ENCODE results near the gene SOX1. TPM values are rescaled to one million over a fixed set of nuclear protein-coding genes. Genes with fewer than 3 reads are reported as not detected.

SOX1 gene
- total and polyA plus RNA-seq, 7 donors, result under 0.01 to 0.36 (median 0.01) TPM; not detected in 4

DNA sequence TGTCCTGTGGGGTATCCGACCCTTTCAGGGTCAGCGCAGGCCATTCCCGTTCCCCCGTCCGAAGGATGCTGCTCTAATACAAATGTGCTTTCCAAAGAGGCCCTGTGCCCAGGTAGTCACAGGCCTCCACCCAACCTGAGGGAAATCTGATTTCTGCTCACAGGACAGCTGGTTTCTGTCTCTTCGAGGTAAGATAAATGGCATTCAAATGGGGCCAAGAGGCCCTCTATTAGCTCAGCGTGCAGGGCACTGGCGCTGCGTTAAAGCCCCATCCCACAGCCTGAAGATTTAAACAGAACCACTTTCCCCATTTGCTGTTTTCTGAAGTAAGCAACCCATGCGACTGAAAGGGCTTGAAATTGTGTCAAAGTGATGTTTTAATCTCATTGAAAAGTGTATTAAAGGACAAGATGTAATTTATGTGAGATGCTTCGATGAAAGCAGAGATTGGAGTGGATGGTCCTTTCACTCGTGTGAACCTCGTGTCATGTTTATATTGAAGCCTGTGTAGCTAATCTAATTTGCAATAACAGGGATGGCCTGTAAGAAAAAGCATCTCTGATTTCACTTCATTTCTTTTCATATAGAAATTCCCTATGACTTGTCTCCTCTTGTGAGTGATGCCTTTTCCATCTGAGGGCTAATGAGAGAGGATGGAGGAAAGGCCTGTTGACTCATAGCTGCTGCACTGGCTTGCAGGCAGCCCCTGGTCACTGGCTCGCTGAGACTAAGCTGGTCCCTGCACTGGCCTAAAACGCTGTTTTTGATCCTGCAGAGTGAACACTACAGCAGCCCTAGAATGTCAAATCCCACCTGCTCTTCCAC is 7.3 kb upstream of the SOX1 start:
- TF ChIP-seq, protein P1, sequence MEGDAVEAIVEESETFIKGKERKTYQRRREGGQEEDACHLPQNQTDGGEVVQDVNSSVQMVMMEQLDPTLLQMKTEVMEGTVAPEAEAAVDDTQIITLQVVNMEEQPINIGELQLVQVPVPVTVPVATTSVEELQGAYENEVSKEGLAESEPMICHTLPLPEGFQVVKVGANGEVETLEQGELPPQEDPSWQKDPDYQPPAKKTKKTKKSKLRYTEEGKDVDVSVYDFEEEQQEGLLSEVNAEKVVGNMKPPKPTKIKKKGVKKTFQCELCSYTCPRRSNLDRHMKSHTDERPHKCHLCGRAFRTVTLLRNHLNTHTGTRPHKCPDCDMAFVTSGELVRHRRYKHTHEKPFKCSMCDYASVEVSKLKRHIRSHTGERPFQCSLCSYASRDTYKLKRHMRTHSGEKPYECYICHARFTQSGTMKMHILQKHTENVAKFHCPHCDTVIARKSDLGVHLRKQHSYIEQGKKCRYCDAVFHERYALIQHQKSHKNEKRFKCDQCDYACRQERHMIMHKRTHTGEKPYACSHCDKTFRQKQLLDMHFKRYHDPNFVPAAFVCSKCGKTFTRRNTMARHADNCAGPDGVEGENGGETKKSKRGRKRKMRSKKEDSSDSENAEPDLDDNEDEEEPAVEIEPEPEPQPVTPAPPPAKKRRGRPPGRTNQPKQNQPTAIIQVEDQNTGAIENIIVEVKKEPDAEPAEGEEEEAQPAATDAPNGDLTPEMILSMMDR (IDR thresholded peaks at IDR 0.05), result no peak
- TF ChIP-seq POLR2AphosphoS5 (IDR thresholded peaks at IDR 0.05) (no peak), EP300 (IDR thresholded peaks at IDR 0.05) (no peak), POLR2A (IDR thresholded peaks at IDR 0.05) (no peak)
- Histone ChIP-seq H3K9me3 (no peaks in the 10 kb centered on the region), H3K36me3 (no peaks in the 10 kb centered on the region), H3K4me3 (no peak overlapping the region), H3K4me1 (peaks cover 0 to 43% (median 26%) of the 10 kb centered on the region in 4 donors), H3K27me3 (peaks cover 32 to 100% (median 93%) of the 10 kb centered on the region in 3 donors), H3K27ac (no peak overlapping the region)
- WGBS, 2 donors, result 12 to 18% methylated on average over 15 of the region's 15 CpGs
- DNase-seq, result no peak
- intact Hi-C loops (cut with DNase I), result no loop called here

DNA sequence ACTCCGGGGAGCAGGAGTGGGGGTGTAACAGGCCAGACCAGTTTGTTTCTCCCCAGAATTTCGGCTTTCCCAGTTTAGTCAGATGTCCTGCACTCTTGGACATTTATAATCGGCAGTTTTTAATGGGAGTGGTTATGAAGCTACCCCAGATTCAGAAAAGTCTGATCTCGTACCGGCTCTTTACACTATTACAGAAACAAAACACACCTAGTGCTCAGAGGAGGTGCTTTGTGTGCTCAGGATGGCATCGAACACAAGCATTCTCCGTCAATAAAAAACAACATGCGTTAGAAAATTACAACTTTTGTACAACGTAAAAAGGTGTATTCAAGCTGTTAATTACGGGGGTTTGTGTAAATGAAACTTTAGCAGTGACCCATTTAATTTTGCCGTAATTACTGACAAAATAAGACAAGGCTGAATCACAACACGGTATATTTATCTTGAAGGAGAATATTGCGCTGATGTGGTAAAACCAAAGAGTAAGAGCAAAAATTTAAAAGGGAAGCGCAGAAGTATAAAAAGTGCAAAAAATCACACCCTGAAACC is 6.6 kb upstream of the SOX1 start:
- WGBS, 2 donors, result 18 to 19% methylated on average over 14 of the region's 14 CpGs
- Histone ChIP-seq H3K36me3 (no peaks in the 10 kb centered on the region), H3K27me3 (peaks cover 30 to 100% (median 89%) of the 10 kb centered on the region in 3 donors), H3K4me3 (no peak overlapping the region), H3K27ac (no peak overlapping the region), H3K4me1 (peaks cover 0 to 37% (median 23%) of the 10 kb centered on the region in 4 donors), H3K9me3 (no peaks in the 10 kb centered on the region)
- intact Hi-C loops (cut with DNase I), result no loop called here
- DNase-seq, result no peak
- no peak for TF ChIP-seq POLR2AphosphoS5 (IDR thresholded peaks at IDR 0.05)
- TF ChIP-seq EP300 (IDR thresholded peaks at IDR 0.05), result no peak
- TF ChIP-seq, protein P1 (IDR thresholded peaks at IDR 0.05), result no peak
- TF ChIP-seq POLR2A (IDR thresholded peaks at IDR 0.05), result no peak

DNA sequence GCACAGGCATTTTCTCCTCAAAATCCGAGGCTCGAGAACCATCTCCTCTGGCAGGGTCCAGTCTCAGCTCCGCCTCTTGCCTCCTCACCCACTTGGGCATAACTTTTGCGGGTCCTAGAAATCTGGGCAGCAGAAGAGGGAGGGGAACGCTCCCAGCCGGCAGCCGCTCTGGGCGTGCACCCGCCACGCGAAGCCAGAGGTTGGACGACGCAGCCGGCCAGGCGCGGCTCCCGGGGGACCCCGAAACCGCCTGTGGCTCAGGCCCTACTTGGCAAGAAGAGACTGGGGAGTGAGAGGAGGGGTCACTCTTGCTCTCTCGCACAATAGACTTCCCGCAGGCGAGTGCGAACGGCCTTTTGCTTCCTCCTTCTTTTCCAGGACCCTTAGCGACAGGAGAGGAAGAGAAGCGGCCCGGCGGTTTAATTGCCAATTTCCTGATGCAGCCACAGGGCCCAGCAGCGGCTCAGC is 6.0 kb upstream of the SOX1 start:
- DNase-seq, result no peak
- TF ChIP-seq, protein P1 (IDR thresholded peaks at IDR 0.05), result no peak
- TF ChIP-seq POLR2A (IDR thresholded peaks at IDR 0.05) (no peak), EP300 (IDR thresholded peaks at IDR 0.05) (no peak), POLR2AphosphoS5 (IDR thresholded peaks at IDR 0.05) (no peak)
- WGBS, 2 donors, result 5% methylated on average over 29 of the region's 29 CpGs
- intact Hi-C loops (cut with DNase I), result no loop called here
- H3K4me1 ChIP-seq, result peaks cover 0 to 33% (median 21%) of the 10 kb centered on the region in 4 donors
- H3K36me3 ChIP-seq, result no peaks in the 10 kb centered on the region
- no peak overlapping the region for H3K27ac ChIP-seq
- H3K4me3 ChIP-seq, result no peak overlapping the region
- H3K9me3 ChIP-seq, result no peaks in the 10 kb centered on the region
- peaks cover 24 to 100% (median 89%) of the 10 kb centered on the region in 3 donors for H3K27me3 ChIP-seq

DNA sequence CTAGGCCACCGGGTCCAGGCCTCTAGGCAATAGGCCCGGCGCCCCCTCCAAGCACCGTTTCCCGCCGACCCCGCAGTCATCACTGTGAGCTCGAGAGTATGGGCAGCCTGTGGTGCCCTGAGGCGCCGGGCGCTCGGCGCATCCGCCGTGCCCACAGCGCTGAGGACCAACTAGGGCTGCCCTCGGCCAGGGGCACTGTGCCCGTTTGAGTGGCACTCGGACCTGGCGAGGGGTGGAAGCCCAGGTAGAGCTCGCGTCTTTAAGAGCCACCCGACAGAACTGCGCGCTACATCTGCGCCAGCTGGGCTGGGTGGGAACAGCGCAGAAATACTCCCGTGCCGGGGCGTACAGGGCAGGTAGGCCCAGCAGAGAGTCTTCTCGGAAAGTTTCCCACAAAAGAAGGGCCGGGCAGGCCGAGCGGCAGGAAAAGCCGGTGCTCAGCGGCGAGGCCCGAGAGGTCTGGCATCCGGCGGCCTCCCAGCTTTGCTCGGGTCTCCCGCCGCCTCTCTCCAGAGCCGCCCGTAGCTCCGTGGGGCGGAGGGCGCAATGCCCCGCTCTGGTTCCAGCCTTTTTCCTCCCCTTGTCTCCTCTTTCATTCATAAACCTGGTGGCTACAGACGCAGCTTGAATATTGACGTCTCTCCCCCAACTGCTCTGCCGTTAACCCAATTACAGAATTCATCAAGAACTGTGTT is 5.4 kb upstream of the SOX1 start:
- peaks cover 30 to 100% (median 88%) of the 10 kb centered on the region in 3 donors for H3K27me3 ChIP-seq

More for the DNA sequence above, 5.4 kb upstream of the SOX1 start:
- Histone ChIP-seq H3K36me3 (no peaks in the 10 kb centered on the region), H3K4me1 (peaks cover 0 to 33% (median 21%) of the 10 kb centered on the region in 4 donors), H3K4me3 (no peak overlapping the region), H3K9me3 (no peaks in the 10 kb centered on the region), H3K27ac (no peak overlapping the region)
- TF ChIP-seq POLR2A (IDR thresholded peaks at IDR 0.05) (no peak), POLR2AphosphoS5 (IDR thresholded peaks at IDR 0.05) (no peak), EP300 (IDR thresholded peaks at IDR 0.05) (no peak)
- TF ChIP-seq, protein P1 (IDR thresholded peaks at IDR 0.05), result no peak
- 7 to 11% methylated on average over 52 of the region's 52 CpGs for WGBS, 2 donors
- DNase-seq, result no peak
- intact Hi-C loops (cut with DNase I), result no loop called here
